Measurements from ENCODE around the gene CST6.

CST6 gene

DNA sequence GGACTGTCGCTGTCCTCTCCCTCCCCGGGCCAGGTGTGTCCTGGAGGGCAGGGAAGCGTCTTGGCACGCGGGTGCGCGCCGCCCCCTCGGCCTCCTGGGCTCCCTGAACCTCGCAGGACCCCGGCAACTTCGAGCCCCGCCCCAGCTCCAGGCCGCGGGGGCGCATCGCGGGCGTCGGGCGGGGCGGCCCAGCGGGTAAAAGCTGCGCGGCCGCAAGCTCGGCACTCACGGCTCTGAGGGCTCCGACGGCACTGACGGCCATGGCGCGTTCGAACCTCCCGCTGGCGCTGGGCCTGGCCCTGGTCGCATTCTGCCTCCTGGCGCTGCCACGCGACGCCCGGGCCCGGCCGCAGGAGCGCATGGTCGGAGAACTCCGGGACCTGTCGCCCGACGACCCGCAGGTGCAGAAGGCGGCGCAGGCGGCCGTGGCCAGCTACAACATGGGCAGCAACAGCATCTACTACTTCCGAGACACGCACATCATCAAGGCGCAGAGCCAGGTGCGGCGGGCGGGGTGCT is at the start of gene CST6:
TSS of gene CST6 (plus strand) at position 224 of the 519 bp plus-strand sequence. CDS start at position 261, 37 bp downstream.
- no peak for DNase-seq

DNA sequence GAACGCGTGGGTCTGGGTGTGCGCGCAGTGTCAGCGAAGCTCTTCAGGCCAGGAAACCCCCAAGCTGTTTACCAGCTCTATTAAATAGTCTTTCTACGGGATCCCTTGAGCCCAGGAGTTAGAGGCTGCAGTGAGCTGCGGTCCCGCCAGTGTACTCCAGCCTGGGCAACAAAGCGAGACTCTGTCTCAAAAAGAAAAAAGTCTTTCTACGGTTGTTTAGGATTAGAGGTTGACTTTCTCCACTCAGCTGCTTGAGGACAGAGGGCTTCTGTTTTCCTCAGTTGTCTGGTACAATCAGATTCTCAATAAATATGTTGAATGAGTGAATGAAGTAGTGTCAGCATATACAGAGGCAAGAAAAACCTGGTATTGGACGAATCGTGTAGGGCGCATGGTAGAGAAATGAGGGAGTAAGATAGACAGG is 49.7 kb upstream of the CST6 start:
- DNase-seq: no peak

- DNase-seq: no peak
These were observed 46.9 kb upstream of the CST6 start for GRCh38 chr11:65964906-65965305.

DNA sequence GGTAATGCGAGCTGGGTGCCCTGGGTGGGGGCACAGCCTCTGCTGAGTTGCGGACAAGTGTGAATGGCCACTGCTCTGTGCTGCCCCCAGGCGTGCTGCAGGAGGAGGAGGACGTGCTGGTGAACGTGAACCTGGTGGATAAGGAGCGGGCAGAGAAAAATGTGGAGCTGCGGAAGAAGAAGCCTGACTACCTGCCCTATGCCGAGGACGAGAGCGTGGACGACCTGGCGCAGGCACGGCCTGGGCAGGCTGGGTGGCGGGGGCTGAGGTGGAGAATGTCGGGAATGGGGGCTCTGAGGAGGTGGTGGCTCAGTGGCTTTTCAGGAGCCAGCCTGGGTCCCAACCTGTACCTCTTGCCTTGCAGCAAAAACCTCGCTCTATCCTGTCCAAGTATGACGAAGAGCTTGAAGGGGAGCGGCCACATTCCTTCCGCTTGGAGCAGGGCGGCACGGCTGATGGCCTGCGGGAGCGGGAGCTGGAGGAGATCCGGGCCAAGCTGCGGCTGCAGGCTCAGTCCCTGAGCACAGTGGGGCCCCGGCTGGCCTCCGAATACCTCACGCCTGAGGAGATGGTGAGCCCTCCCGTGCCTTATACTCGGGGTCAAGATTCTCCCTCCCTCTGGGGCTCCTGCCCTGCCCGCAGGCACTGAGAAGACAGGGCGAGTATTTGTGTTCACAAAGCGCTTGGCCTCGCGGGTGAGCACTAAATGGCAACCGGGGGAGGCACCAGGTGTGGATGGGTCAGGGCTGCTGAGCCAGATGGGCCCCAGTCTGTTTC is 45.6 kb upstream of the CST6 start:
- DNase-seq: no peak

- DNase-seq: no peak
These were observed 44.4 kb upstream of the CST6 start for GRCh38 chr11:65967329-65967934.

DNA sequence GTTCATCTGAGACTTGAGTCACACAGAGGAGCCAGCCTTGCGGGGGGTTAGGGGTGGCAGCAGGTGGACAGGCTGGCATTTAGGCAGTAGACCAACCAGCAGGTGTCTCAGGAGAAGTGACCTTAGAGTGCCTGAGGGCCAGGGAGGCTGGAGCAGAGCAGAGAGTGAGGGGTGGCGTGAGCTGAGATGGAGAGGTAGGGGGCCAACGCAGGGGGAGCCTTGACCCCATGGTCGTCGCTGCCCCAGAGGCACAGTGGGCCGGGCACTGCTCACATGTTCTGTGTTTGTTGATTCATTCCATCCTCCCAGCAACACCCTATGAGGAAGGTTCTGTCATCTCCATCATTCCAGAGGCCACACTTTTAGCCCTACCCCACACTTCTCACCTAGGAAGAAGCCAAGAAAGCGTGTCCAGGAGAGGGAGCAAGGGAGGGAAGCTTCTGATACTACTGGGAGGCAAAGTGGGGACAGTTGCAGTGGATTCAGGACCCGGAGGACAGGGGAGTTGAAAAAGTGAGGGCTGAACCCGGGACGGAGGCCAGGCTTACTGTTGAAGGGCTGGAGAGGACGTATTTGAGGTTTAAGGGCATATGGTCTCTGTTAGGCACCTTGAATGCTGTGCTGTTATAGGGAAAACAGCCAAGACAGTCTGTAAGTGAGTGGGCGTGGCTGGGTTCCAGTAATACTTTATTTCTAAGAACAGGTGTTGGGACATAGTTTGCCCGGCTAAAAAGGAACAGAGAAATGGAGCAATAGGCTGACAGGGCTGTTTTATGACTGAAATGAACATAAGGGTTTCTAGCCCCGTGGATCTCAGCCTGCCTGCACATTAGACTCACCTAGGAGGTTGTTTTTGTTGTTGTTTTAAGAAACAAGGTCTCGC is 43.0 kb upstream of the CST6 start:
- no peak for DNase-seq

DNA sequence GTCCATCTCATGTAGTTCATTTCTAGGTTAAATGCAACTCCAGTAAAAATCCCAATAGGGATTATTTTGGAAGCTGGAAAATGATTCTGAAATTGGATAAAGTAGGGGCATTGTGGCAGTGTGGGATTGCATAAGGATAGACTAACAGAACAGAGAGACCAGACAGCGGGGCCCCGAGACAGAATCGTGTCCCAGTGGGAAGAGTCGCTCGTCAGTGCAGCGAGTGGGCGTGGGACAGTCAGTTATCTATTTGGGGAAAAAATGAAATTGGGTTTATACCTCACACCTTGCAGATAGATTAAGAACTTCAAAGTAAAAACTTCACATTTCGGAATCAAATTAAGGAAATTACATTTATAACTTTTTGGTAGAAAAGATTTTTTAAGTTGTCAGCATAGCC is 39.7 kb upstream of the CST6 start:
- DNase-seq: no peak

GRCh38 chr11:65973439-65974110 is 38.2 kb upstream of the CST6 start:
- peak; percentile 38 for DNase-seq

GRCh38 chr11:65975771-65976170 is 36.0 kb upstream of the CST6 start:
- DNase-seq: no peak

DNA sequence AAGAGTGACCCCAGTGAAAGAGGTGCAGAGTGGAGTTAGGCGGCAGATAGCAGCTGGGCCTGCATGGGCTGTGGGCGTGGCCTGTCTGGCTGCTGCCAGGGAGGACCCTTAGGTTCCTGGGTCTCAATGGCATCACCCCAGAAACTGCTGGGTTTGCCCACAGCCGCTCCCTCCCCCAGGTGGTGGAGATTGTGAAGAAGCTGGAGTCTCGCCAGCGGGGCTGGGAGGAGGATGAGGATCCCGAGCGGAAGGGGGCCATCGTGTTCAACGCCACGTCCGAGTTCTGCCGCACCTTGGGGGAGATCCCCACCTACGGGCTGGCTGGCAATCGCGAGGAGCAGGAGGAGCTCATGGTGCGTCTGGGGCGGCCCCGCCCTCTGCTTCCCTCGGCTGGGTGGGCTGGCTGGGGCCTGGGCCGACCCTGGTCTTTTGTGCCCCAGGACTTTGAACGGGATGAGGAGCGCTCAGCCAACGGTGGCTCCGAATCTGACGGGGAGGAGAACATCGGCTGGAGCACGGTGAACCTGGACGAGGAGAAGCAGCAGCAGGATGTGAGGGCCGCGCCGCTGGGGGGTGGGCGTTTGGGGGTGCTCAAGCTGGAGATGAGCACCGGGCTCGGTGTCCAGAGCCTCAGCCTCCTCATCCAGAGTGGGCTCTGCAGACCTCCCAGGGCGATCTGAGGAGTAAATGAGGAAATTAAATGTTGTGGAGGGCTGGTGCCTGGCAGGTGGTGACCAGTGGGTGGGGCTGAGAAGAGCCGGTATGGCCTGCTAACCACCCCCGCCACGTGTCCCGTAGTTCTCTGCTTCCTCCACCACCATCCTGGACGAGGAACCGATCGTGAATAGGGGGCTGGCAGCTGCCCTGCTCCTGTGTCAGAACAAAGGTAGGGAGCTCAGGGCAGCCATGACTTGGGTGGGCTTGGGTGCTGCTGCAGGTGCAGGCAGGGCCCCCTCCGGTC is 35.3 kb upstream of the CST6 start:
- DNase-seq: no peak

- no peak for DNase-seq
These were observed 34.0 kb upstream of the CST6 start for GRCh38 chr11:65977621-65978390.

DNA sequence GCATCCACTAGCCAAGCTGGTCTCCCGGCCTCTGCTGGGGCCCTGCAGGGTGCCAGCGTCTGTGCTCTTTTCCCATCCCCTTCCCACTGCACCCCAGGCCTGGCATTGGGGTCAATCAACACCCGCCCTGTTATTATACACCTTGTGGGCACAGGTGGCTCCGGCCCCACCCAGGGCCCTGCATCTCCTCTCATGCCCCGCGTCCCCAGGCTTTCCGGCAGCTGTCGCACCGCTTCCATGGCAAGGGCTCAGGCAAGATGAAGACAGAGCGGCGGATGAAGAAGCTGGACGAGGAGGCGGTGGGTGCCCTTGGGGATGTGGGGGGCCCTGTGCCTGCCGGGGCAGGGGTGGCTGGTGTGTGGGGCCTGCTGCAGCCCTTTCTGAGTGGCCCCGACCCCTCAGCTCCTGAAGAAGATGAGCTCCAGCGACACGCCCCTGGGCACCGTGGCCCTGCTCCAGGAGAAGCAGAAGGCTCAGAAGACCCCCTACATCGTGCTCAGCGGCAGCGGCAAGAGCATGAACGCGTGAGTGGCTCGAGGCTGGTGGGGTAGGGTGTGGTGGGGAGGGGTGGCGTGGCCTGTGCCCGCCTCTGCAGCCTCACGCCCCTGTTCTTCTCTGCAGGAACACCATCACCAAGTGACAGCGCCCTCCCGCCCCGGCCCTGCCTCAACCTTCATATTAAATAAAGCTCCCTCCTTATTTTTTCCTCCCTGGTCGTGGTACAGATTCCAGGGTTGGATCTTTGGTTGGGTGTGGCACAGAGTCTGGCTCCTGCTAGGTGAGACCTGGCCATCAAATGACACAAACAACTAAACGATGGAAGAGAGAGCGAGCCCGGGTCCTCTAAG is 33.2 kb upstream of the CST6 start:
- no peak for DNase-seq

DNA sequence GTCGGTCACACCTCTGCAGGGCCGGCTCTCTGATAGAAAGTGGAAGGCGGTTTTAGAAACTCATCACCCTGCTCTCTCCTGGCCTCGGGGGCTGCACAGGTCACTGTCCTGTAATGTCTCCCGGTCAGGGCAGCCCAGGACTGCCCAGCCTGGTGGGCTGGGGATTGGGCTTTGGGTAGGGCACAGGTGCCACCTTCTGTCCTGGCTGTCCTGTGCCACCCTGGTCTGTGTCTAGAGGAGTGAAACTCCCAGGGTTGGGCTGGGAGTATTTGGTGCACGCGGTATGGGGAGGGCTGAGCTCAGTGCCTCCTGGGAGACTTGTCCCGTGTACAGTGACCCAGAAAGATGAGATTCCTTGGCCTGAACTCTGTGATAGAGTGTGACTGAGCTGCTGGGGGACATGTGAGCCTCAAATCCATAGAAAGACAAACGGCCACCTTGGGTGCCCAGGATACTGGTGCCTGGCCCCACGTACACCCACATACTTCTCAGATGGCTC is 32.5 kb upstream of the CST6 start:
- DNase-seq: no peak

DNA sequence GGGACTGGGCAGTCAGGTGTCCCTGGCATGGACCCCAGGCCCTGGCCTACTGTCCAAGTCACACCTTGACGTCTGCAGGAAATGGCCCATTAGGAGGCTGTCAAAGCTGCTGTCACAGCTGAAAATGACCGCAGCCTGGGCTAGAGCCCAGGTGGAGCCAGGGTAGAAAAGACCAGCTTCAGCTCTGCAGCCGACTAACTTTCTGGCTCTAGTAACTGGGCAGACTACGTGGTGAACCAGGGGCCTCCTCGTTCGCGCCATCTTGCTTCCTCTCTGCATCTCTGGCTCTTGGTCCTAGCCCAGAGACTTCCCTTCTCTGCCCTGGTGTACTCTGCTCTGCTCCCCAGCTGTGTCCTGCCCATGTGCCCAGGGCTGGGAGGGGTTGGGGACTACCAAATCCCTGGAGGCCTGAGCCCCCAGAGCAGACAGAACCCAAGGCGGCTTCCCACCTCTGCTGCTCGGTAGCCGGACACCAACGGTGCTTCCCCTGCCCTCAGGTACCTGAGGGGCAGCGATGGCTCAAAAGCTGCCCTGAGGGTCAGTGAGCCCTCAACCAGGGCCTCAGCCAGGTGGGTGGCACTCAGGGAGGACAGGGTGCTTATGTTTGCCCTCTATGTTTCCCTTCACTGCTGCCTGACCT is 30.6 kb upstream of the CST6 start:
- no peak for DNase-seq

DNA sequence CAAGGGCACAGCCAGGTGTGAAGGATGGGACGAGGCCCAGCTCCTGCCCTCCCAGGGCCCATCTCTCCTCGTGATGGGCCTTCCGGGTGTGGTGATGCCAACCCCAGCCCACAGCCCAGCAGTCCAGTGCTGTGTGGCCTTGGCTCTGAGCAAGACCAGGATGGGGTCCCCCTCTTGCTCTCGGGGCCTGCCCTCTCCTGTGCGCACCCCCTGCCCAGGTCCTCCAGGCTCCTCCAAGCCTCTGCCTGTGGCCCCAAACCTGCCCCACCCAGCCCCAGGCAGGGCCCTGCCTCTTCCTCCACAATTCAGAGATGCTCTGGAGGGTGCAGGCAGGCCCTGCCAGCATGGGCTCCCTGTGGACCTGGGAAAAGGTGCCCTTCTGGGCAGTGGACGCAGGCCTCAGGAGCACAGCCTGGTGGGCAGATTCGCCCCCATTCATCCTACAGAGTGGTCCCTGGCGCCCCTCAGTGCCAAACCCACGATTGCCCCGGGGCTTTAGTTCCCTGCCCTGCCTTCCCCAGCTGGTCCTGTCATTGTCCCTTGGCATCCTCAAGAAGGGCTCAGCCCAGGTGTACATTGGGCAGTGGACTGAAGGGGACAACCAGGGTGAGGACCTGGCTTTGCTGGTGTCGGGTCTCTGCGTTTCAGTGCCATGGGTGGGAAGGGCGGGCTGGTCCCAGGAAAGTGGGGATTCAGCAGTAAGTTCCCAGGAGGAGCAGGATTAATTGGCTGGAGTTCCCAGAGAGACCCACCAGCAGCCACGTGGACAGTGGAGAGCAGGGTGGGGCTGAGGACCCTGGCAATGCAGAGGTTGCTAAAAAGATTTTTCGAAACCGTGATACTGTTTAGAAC is 29.6 kb upstream of the CST6 start:
- no peak for DNase-seq

DNA sequence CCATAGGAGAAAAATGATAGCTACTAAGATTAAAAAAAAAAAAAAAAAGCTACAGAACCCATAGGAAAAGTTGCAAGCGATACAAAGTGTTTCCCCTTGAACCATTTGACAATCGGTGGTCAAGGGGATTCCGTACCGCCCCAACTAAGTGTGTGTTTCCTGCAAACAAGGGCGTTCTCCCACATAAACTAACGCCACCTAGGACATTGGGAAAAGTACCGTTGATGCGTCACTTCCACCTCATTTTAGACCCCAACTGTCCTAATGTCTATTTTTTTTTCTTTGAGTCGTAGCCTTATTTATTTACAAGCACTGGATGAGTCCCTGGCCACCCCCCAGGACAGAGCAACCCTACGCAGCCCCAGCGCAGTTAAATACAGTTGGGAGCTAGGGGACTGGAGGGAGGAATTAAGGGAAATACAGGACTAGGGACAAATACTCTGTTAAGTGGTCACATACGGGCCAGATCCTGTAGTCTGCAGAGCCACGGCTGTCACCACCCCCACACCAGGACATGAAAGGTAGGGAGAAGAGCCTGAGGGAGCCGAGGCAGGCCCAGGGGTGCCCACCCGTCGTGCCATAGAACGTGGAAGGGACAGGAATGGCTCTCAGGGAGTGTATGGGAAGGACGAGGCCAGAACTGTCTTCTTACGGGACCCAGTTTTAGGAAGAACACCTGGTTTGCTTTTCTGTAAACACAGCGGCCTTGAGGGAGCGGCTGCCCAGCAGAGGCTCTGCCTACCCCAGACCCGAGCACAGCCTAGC is 28.8 kb upstream of the CST6 start:
- DNase-seq: no peak

DNA sequence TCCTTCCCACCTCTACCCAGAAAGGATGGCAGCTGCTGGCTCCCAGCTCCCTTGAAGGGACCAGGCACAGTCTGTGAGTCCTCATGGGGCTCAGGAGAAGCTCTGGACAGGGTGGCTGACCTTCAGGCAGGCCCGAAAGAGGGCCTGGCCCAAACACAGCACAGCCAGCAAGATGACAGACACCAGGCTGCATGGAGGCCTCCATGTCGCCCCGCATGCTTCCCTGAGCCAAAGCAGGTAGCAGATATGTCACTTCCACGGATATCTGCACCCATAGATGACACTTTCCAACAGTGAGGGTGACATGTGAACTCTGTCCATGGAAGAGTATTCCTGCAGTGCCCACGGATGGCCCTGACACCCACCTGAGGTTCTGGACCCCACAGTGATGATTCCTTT is 28.2 kb upstream of the CST6 start:
- DNase-seq: no peak

All from fibroblast of skin of right quadriceps (primary cell).